Raji (cell line): ENCODE data around the gene REEP3.

Experiments used
- POLR2A ChIP-seq: IDR thresholded peaks from 2 replicates; pipeline ENCODE4 v1.6.1; 2011; ENCODE audit warnings: low read depth, low read length, control low read depth; ENCODE audit not compliant: insufficient read depth

REEP3 gene

GRCh38 chr10:63642808-63643207 is 121.6 kb downstream of the REEP3 start:
- TF ChIP-seq POLR2A = no peak

GRCh38 chr10:63644418-63645142 is 123.4 kb downstream of the REEP3 start:
- TF ChIP-seq POLR2A = no peak

- TF ChIP-seq POLR2A = no peak
Observed at GRCh38 chr10:63645195-63645594, 124.0 kb downstream of the REEP3 start.

- no peak for TF ChIP-seq POLR2A
Observed at GRCh38 chr10:63646491-63646890, 125.3 kb downstream of the REEP3 start.

- no peak for TF ChIP-seq POLR2A
Observed at GRCh38 chr10:63651864-63652263, 130.7 kb downstream of the REEP3 start.

GRCh38 chr10:63653747-63654146 is 132.5 kb downstream of the REEP3 start:
- TF ChIP-seq POLR2A = no peak

GRCh38 chr10:63657761-63658160 is 136.6 kb downstream of the REEP3 start:
- no peak for TF ChIP-seq POLR2A

- no peak for TF ChIP-seq POLR2A
Observed at GRCh38 chr10:63661347-63661746, 140.1 kb downstream of the REEP3 start.

- TF ChIP-seq POLR2A = no peak
Observed at GRCh38 chr10:63664341-63664885, 143.2 kb downstream of the REEP3 start.

GRCh38 chr10:63665670-63666134 is 144.5 kb downstream of the REEP3 start:
- TF ChIP-seq POLR2A = no peak

- no peak for TF ChIP-seq POLR2A
Observed at GRCh38 chr10:63666836-63667383, 145.7 kb downstream of the REEP3 start.

- no peak for TF ChIP-seq POLR2A
Observed at GRCh38 chr10:63667596-63668480, 146.6 kb downstream of the REEP3 start.

GRCh38 chr10:63670291-63670898 is 149.2 kb downstream of the REEP3 start:
- TF ChIP-seq POLR2A = no peak

- TF ChIP-seq POLR2A = no peak
Observed at GRCh38 chr10:63671317-63671937, 150.2 kb downstream of the REEP3 start.

GRCh38 chr10:63672491-63672890 is 151.3 kb downstream of the REEP3 start:
- no peak for TF ChIP-seq POLR2A

GRCh38 chr10:63673246-63673645 is 152.0 kb downstream of the REEP3 start:
- TF ChIP-seq POLR2A = no peak
